HepG2 (cell line): Measurements from ENCODE around the gene PCYT2. TPM values are rescaled to one million over a fixed set of nuclear protein-coding genes. Genes with fewer than 3 reads are reported as not detected.

Source experiments
- EEA1 ChIP-seq: sonication (generic); formaldehyde crosslinking; IDR thresholded peaks from 2 replicates; pipeline ENCODE4 v1.5.1; 2020; ENCODE audit warnings: mild to moderate bottlenecking, missing genetic modification reagents, borderline replicate concordance
- MAFF ChIP-seq: IDR thresholded peaks from 2 replicates; pipeline ENCODE4 v1.6.1; 2011; ENCODE audit warnings: low read depth, low read length, improper control_type of control experiment
- MED13 ChIP-seq: sonication (generic); formaldehyde crosslinking; IDR thresholded peaks from 2 replicates; pipeline ENCODE4 v1.5.0; 2020; ENCODE audit warnings: missing genetic modification reagents
- MXI1 ChIP-seq: IDR thresholded peaks from 3 replicates; pipeline ENCODE4 v1.6.1; 2012; ENCODE audit warnings: low read depth, low read length, inconsistent platforms, borderline replicate concordance
- NFRKB ChIP-seq: fragments of 450-650 bp; IDR thresholded peaks from 2 replicates; pipeline ENCODE4 v1.6.1; 2017
- RELA ChIP-seq: sonication (generic); formaldehyde crosslinking; IDR thresholded peaks from 2 replicates; pipeline ENCODE4 v1.4.0; 2020; ENCODE audit warnings: missing genetic modification reagents
- SMC3 ChIP-seq: IDR thresholded peaks from 2 replicates; pipeline ENCODE4 v1.6.1; 2011; ENCODE audit warnings: low read length, improper control_type of control experiment
- SP5 ChIP-seq: IDR thresholded peaks from 2 replicates; pipeline ENCODE4 v1.6.1; 2016; ENCODE audit warnings: low read depth, borderline replicate concordance
- SRSF1 ChIP-seq: fragments of 200-400 bp; formaldehyde crosslinking; optimal IDR thresholded peaks from 2 replicates; pipeline ENCODE3; 2017; ENCODE audit warnings: mild to moderate bottlenecking, low read depth, low read length, moderate library complexity
- TBL1XR1 ChIP-seq: fragments of 150-350 bp; IDR thresholded peaks from 2 replicates; pipeline ENCODE4 v1.6.1; 2014; ENCODE audit warnings: borderline replicate concordance, low read length; ENCODE audit not compliant: partially characterized antibody
- TP53 ChIP-seq: sonication (generic); formaldehyde crosslinking; conservative IDR thresholded peaks from 2 replicates; pipeline ENCODE4 v1.4.0; 2020; ENCODE audit warnings: missing genetic modification reagents
- ZBTB38 ChIP-seq: sonication (generic); formaldehyde crosslinking; IDR thresholded peaks from 2 replicates; pipeline ENCODE4 v1.5.1; 2020; ENCODE audit warnings: mild to moderate bottlenecking, missing genetic modification reagents
- ZFP37 ChIP-seq: sonication (generic); formaldehyde crosslinking; IDR thresholded peaks from 2 replicates; pipeline ENCODE4 v1.4.0; 2020; ENCODE audit warnings: missing genetic modification reagents, borderline replicate concordance
- ZNF460 ChIP-seq: sonication (generic); formaldehyde crosslinking; IDR thresholded peaks from 2 replicates; pipeline ENCODE4 v1.5.1; 2020; ENCODE audit warnings: missing genetic modification reagents, mild to moderate bottlenecking, borderline replicate concordance
- ZNF678 ChIP-seq: sonication (generic); formaldehyde crosslinking; IDR thresholded peaks from 2 replicates; pipeline ENCODE4 v1.4.0; 2020; ENCODE audit warnings: mild to moderate bottlenecking, missing genetic modification reagents
- ZNF816 ChIP-seq: sonication (generic); formaldehyde crosslinking; IDR thresholded peaks from 2 replicates; pipeline ENCODE4 v1.8.0; 2022; ENCODE audit warnings: missing genetic modification reagents, mild to moderate bottlenecking, borderline replicate concordance
- polyA plus RNA-seq, 8 experiments: library from polyadenylated mRNA; depleted of rRNA in 3 of 8; stranded (reverse) in 7 of 8; unstranded in 1 of 8; fragments of >200 nt; fragmentation: Illumina TruSeq in 4 of 8; extraction: Trizol in 4 of 8; gene quantifications; 2 replicates each; pipeline versions ENCODE4 v1.2.1 to v1.2.3, GENCODE V29; 2011 to 2016; ENCODE audit warnings: low read depth in 4 of 8, missing spikeins in 1 of 8, mixed read lengths in 1 of 8; ENCODE audit not compliant: insufficient read depth in 1 of 8
- total RNA-seq, 5 experiments: library from RNA; depleted of rRNA; stranded (reverse); fragments of >200 nt; fragmentation: Illumina TruSeq; extraction: Trizol; gene quantifications; 2 replicates each; pipeline ENCODE4 v1.2.3, GENCODE V29; 2016; ENCODE audit warnings: low read depth in 1 of 5
- TF ChIP-seq, protein P1 (sequence below): sonication (generic); formaldehyde crosslinking; IDR thresholded peaks from 2 replicates; pipeline ENCODE4 v1.5.1; 2020; ENCODE audit warnings: missing genetic modification reagents, mild to moderate bottlenecking, borderline replicate concordance
- TF ChIP-seq, protein P2 (sequence below): sonication (generic); formaldehyde crosslinking; IDR thresholded peaks from 2 replicates; pipeline ENCODE4 v1.5.0; 2020; ENCODE audit warnings: missing genetic modification reagents, mild to moderate bottlenecking, borderline replicate concordance
- TF ChIP-seq, protein P3 (sequence below): sonication (generic); formaldehyde crosslinking; IDR thresholded peaks from 2 replicates; pipeline ENCODE4 v1.5.0; 2020; ENCODE audit warnings: missing genetic modification reagents, mild to moderate bottlenecking, borderline replicate concordance
- TF ChIP-seq, protein P4 (sequence below): sonication (generic); formaldehyde crosslinking; IDR thresholded peaks from 2 replicates; pipeline ENCODE4 v1.4.0; 2020; ENCODE audit warnings: mild to moderate bottlenecking, missing genetic modification reagents

The PCYT2 gene
- total and polyA plus RNA-seq, 2 of the 13 experiments (the other 11 are each of a cell fraction or from before 2014, with no cell fraction given), result 147 to 297 TPM

- TF ChIP-seq, protein P1, sequence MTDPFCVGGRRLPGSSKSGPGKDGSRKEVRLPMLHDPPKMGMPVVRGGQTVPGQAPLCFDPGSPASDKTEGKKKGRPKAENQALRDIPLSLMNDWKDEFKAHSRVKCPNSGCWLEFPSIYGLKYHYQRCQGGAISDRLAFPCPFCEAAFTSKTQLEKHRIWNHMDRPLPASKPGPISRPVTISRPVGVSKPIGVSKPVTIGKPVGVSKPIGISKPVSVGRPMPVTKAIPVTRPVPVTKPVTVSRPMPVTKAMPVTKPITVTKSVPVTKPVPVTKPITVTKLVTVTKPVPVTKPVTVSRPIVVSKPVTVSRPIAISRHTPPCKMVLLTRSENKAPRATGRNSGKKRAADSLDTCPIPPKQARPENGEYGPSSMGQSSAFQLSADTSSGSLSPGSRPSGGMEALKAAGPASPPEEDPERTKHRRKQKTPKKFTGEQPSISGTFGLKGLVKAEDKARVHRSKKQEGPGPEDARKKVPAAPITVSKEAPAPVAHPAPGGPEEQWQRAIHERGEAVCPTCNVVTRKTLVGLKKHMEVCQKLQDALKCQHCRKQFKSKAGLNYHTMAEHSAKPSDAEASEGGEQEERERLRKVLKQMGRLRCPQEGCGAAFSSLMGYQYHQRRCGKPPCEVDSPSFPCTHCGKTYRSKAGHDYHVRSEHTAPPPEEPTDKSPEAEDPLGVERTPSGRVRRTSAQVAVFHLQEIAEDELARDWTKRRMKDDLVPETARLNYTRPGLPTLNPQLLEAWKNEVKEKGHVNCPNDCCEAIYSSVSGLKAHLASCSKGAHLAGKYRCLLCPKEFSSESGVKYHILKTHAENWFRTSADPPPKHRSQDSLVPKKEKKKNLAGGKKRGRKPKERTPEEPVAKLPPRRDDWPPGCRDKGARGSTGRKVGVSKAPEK, result no peak
- TF ChIP-seq, protein P2, sequence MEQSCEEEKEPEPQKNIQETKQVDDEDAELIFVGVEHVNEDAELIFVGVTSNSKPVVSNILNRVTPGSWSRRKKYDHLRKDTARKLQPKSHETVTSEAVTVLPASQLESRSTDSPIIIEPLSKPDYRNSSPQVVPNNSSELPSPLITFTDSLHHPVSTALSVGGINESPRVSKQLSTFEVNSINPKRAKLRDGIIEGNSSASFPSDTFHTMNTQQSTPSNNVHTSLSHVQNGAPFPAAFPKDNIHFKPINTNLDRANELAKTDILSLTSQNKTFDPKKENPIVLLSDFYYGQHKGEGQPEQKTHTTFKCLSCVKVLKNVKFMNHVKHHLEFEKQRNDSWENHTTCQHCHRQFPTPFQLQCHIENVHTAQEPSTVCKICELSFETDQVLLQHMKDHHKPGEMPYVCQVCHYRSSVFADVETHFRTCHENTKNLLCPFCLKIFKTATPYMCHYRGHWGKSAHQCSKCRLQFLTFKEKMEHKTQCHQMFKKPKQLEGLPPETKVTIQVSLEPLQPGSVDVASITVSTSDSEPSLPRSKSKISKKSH (CRISPR knock-in tag), result peak; percentile 96
- TF ChIP-seq SRSF1 (no peak), NFRKB (no peak), ZBTB38 (CRISPR knock-in tag) (peak; percentile 100), ZNF816 (CRISPR knock-in tag) (peak; percentile 55; the same call in 1 of the 2 replicates), TP53 (no peak; the same call in 1 of the 2 replicates), TBL1XR1 (no peak), MAFF (no peak), SMC3 (no peak), RELA (CRISPR knock-in tag) (peak; percentile 62; the same call in 1 of the 2 replicates), ZNF460 (CRISPR knock-in tag) (no peak), MED13 (no peak), EEA1 (CRISPR knock-in tag) (peak; percentile 78; the same call in 1 of the 2 replicates), SP5 (CRISPR knock-in tag) (peak; percentile 75; the same call in 1 of the 2 replicates), MXI1 (peak; percentile 78; the same call in 2 of the 3 replicates), ZNF678 (CRISPR knock-in tag) (peak; percentile 58), ZFP37 (CRISPR knock-in tag) (no peak)
- TF ChIP-seq, protein P3, sequence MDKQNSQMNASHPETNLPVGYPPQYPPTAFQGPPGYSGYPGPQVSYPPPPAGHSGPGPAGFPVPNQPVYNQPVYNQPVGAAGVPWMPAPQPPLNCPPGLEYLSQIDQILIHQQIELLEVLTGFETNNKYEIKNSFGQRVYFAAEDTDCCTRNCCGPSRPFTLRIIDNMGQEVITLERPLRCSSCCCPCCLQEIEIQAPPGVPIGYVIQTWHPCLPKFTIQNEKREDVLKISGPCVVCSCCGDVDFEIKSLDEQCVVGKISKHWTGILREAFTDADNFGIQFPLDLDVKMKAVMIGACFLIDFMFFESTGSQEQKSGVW (CRISPR knock-in tag), result peak; percentile 97; the same call in 1 of the 2 replicates
- TF ChIP-seq, protein P4, sequence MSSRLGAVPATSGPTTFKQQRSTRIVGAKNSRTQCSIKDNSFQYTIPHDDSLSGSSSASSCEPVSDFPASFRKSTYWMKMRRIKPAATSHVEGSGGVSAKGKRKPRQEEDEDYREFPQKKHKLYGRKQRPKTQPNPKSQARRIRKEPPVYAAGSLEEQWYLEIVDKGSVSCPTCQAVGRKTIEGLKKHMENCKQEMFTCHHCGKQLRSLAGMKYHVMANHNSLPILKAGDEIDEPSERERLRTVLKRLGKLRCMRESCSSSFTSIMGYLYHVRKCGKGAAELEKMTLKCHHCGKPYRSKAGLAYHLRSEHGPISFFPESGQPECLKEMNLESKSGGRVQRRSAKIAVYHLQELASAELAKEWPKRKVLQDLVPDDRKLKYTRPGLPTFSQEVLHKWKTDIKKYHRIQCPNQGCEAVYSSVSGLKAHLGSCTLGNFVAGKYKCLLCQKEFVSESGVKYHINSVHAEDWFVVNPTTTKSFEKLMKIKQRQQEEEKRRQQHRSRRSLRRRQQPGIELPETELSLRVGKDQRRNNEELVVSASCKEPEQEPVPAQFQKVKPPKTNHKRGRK, result no peak; the same call in 1 of the 2 replicates
Observed at GRCh38 chr17:81871387-81872230, 39.6 kb downstream of the PCYT2 start (continued).
